Loucy (cell line): Measurements from ENCODE around the gene MBNL2.

Experiments used
- H2AFZ ChIP-seq: fragments of 200-600 bp; sonication (generic); 2 replicates; pipeline ENCODE4 v1.6.0; 2016; ENCODE audit warnings: antibody characterized with exemption, mild to moderate bottlenecking, low read length, moderate library complexity
- H3F3A ChIP-seq: fragments of 200-600 bp; 2 replicates; pipeline ENCODE4 v1.6.0; 2016; ENCODE audit warnings: antibody characterized with exemption, low read depth, mild to moderate bottlenecking
- H3K27me3 ChIP-seq: fragments of 200-600 bp; sonication (generic); 2 replicates; pipeline ENCODE4 v1.6.1; 2014; ENCODE audit warnings: low read length, mild to moderate bottlenecking; ENCODE audit not compliant: insufficient read depth, poor library complexity, severe bottlenecking
- H3K36me3 ChIP-seq: fragments of 200-600 bp; sonication (generic); 2 replicates; pipeline ENCODE4 v1.6.1; 2016; ENCODE audit warnings: low read length; ENCODE audit not compliant: insufficient read depth
- H3K4me1 ChIP-seq: fragments of 200-600 bp; sonication (generic); 2 replicates; pipeline ENCODE4 v1.5.1; 2014; ENCODE audit warnings: low read length, mild to moderate bottlenecking; ENCODE audit not compliant: insufficient read depth, poor library complexity, severe bottlenecking
- H3K4me2 ChIP-seq: fragments of 200-600 bp; sonication (generic); 2 replicates; pipeline ENCODE4 v1.6.0; 2014; ENCODE audit warnings: antibody characterized with exemption, low read length, low read depth, mild to moderate bottlenecking; ENCODE audit not compliant: poor library complexity, severe bottlenecking
- H3K4me3 ChIP-seq: fragments of 200-600 bp; sonication (generic); 2 replicates; pipeline ENCODE4 v1.5.1; 2014; ENCODE audit warnings: low read length, mild to moderate bottlenecking, mixed read lengths; ENCODE audit not compliant: poor library complexity, severe bottlenecking
- H3K79me2 ChIP-seq: fragments of 200-600 bp; sonication (generic); 2 replicates; pipeline ENCODE4 v1.6.1; 2014; ENCODE audit warnings: low read length; ENCODE audit not compliant: insufficient read depth
- H3K9ac ChIP-seq: fragments of 200-600 bp; sonication (generic); 2 replicates; pipeline ENCODE4 v1.6.0; 2014; ENCODE audit warnings: mild to moderate bottlenecking, low read depth, low read length, moderate library complexity; ENCODE audit not compliant: poor library complexity, severe bottlenecking
- H3K9me2 ChIP-seq: fragments of 200-600 bp; sonication (generic); replicated peaks from 2 replicates; pipeline ENCODE4 v1.6.1; 2016; ENCODE audit warnings: low read depth, low read length, mixed read lengths
- H3K9me3 ChIP-seq: fragments of 200-600 bp; sonication (generic); 2 replicates; pipeline ENCODE4 v1.6.1; 2014; ENCODE audit warnings: mild to moderate bottlenecking, antibody characterized with exemption, low read length, low read depth; ENCODE audit not compliant: insufficient read depth
- H4K20me1 ChIP-seq: fragments of 200-600 bp; sonication (generic); 2 replicates; pipeline ENCODE4 v1.6.0; 2014; ENCODE audit warnings: antibody characterized with exemption, low read length, mild to moderate bottlenecking; ENCODE audit not compliant: insufficient read depth, poor library complexity, severe bottlenecking
- CTCF ChIP-seq: fragments of 200-600 bp; sonication (generic); conservative IDR thresholded peaks from 2 replicates; pipeline ENCODE4 v1.5.1; 2014; ENCODE audit warnings: mild to moderate bottlenecking, antibody characterized with exemption, low read length
- EZH2phosphoT487 ChIP-seq: fragments of 200-600 bp; IDR thresholded peaks from 2 replicates; pipeline ENCODE4 v1.6.1; 2018; ENCODE audit warnings: antibody characterized with exemption, mild to moderate bottlenecking, moderate library complexity, borderline replicate concordance

MBNL2 gene

GRCh38 chr13:97179501-97179900 is 42.6 kb upstream of the MBNL2 start:
- H3K9me3 ChIP-seq, result no peaks in the 10 kb centered on the region
- H2AFZ ChIP-seq, result 0 out of 2 replicates have a peak overlapping the region, but pooled peaks have one; percentile 14
- H3K4me3 ChIP-seq, result no peak overlapping the region
- H3K4me1 ChIP-seq, result peaks cover 6% of the 10 kb centered on the region
- H3K79me2 ChIP-seq, result no peaks in the 10 kb centered on the region
- no peak overlapping the region for H3K4me2 ChIP-seq
- no peaks in the 10 kb centered on the region for H3K9me2 ChIP-seq
- no peaks in the 10 kb centered on the region for H3K27me3 ChIP-seq
- no peaks in the 10 kb centered on the region for H3F3A ChIP-seq
- TF ChIP-seq EZH2phosphoT487 (no peak), CTCF (no peak)
- H3K9ac ChIP-seq, result no peak overlapping the region
- H3K36me3 ChIP-seq, result no peaks in the 10 kb centered on the region
- no peaks in the 10 kb centered on the region for H4K20me1 ChIP-seq

GRCh38 chr13:97182111-97182890 is 39.8 kb upstream of the MBNL2 start:
- H3K4me3 ChIP-seq, result no peak overlapping the region
- peaks cover 4% of the 10 kb centered on the region for H3K27me3 ChIP-seq
- H3K4me2 ChIP-seq, result no peak overlapping the region
- peaks cover 6% of the 10 kb centered on the region for H3K4me1 ChIP-seq
- no peak overlapping the region for H2AFZ ChIP-seq
- H3K36me3 ChIP-seq, result no peaks in the 10 kb centered on the region
- no peak overlapping the region for H3K9ac ChIP-seq
- no peaks in the 10 kb centered on the region for H3K9me3 ChIP-seq
- H3K9me2 ChIP-seq, result no peaks in the 10 kb centered on the region
- TF ChIP-seq EZH2phosphoT487 (no peak), CTCF (no peak)
- H3K79me2 ChIP-seq, result no peaks in the 10 kb centered on the region
- no peaks in the 10 kb centered on the region for H4K20me1 ChIP-seq
- no peaks in the 10 kb centered on the region for H3F3A ChIP-seq

GRCh38 chr13:97185291-97185690 is 36.8 kb upstream of the MBNL2 start:
- H3K4me1 ChIP-seq, result no peaks in the 10 kb centered on the region
- H3K9me2 ChIP-seq, result no peaks in the 10 kb centered on the region
- no peaks in the 10 kb centered on the region for H3K79me2 ChIP-seq
- no peak overlapping the region for H2AFZ ChIP-seq
- H3F3A ChIP-seq, result no peaks in the 10 kb centered on the region
- peaks cover 4% of the 10 kb centered on the region for H3K27me3 ChIP-seq
- H3K36me3 ChIP-seq, result no peaks in the 10 kb centered on the region
- H4K20me1 ChIP-seq, result no peaks in the 10 kb centered on the region
- H3K4me2 ChIP-seq, result no peak overlapping the region
- no peak overlapping the region for H3K4me3 ChIP-seq
- no peaks in the 10 kb centered on the region for H3K9me3 ChIP-seq
- no peak overlapping the region for H3K9ac ChIP-seq
- TF ChIP-seq CTCF, result no peak
- TF ChIP-seq EZH2phosphoT487, result no peak
